ENCODE data around the gene SLAMF8.

SLAMF8 gene

DNA sequence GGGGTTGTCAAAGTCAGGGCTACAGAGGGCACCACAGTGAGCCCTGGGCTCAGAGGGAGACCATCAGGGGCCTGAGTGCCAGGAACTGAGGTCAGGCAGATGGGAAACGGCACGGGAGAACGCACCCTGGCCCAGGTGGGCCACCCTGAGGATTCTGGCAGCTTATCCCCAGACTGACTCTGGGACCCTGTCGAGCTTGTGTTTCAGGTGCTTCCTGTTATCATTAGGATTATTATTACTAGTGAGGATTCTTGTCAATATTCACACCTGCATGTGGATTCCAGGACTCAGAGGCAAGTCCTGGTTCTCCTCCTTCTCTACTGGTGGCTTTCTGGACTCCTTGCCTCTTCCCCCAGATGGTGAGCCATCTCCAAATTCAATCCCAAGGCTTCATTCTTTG lies 20.6 kb downstream of the SLAMF8 start:
- H3K4me1 ChIP-seq = no peaks in the 10 kb centered on the region
- no peaks in the 10 kb centered on the region for H3K9me3 ChIP-seq (ENCODE audit: control insufficient read depth, low read length)
- H3K27me3 ChIP-seq (ENCODE audit: control insufficient read depth, insufficient read depth, low read length) = no peaks in the 10 kb centered on the region
- H3K4me2 ChIP-seq (ENCODE audit: low read length) = no peak overlapping the region
- no peak overlapping the region for H3K27ac ChIP-seq
- H3K4me3 ChIP-seq (ENCODE audit: low read depth, low read length) = no peak overlapping the region
- no peak overlapping the region for H3K9ac ChIP-seq
- TF ChIP-seq, protein P1, sequence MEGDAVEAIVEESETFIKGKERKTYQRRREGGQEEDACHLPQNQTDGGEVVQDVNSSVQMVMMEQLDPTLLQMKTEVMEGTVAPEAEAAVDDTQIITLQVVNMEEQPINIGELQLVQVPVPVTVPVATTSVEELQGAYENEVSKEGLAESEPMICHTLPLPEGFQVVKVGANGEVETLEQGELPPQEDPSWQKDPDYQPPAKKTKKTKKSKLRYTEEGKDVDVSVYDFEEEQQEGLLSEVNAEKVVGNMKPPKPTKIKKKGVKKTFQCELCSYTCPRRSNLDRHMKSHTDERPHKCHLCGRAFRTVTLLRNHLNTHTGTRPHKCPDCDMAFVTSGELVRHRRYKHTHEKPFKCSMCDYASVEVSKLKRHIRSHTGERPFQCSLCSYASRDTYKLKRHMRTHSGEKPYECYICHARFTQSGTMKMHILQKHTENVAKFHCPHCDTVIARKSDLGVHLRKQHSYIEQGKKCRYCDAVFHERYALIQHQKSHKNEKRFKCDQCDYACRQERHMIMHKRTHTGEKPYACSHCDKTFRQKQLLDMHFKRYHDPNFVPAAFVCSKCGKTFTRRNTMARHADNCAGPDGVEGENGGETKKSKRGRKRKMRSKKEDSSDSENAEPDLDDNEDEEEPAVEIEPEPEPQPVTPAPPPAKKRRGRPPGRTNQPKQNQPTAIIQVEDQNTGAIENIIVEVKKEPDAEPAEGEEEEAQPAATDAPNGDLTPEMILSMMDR (IDR thresholded peaks at IDR 0.05) = no peak
- no peak overlapping the region for H2AFZ ChIP-seq
- no peaks in the 10 kb centered on the region for H3K36me3 ChIP-seq (ENCODE audit: control insufficient read depth, insufficient read depth, low read length)
- no peaks in the 10 kb centered on the region for H3K79me2 ChIP-seq

DNA sequence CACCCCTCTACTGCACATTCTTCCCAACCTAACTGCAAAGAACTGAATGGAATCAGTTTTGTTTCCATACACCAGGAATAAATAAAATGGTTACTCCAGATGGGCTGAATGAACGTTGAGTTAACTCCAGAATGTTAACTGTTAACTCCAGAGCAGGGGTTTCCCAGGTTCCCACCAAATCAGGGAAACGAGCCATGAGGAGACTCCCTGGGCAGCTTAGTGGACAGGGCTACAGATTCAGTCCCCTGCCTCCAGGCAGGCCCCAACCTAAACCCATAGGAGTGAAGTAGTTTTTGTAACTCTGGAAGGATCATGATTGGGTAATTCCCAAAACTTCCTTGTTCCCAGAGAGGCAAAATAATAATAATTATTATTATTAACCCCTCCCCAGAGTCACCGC lies 21.7 kb downstream of the SLAMF8 start:
- TF ChIP-seq, protein P1 (IDR thresholded peaks at IDR 0.05) = no peak
- Histone ChIP-seq H3K27me3 (ENCODE audit: control insufficient read depth, insufficient read depth, low read length) (no peaks in the 10 kb centered on the region), H2AFZ (no peak overlapping the region), H3K9me3 (ENCODE audit: control insufficient read depth, low read length) (no peaks in the 10 kb centered on the region), H3K4me2 (ENCODE audit: low read length) (no peak overlapping the region), H3K27ac (no peak overlapping the region), H3K79me2 (no peaks in the 10 kb centered on the region), H3K9ac (no peak overlapping the region), H3K4me1 (peaks cover 2% of the 10 kb centered on the region), H3K36me3 (ENCODE audit: control insufficient read depth, insufficient read depth, low read length) (no peaks in the 10 kb centered on the region), H3K4me3 (ENCODE audit: low read depth, low read length) (no peak overlapping the region)

DNA sequence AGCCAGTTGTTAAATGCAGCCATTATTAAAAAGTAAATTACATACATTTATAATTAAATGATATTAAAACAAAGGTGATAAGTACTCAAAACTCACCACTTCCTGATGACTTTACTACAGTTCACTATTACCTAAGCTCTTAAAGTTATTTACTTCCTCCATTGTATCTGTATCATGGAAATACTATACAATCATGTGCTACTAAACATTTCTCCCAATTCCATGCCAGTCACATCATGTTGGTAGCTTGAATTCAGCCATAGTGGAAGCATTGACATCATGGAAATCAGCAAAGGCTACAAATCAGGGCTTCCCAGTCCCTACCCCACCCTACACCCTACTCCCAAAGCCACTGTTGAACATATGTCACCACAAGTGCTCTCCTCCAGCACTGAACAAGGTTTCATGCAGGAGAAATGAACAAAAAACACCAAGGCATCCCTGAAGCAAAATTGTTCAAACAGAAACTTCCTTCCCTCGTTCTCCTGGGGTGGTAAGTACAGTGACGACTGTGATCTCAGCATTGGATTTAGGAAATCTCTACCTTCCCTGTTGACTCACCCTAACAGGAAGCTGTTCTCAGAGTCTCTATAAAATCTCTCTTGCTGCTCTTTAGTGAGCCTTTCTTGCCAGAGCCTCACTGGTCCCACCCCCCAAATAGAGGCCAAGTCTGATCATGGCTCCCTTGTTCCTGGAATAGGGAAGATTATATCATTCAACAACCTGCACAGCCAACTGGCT lies 23.1 kb downstream of the SLAMF8 start:
- Histone ChIP-seq H3K9me3 (ENCODE audit: control insufficient read depth, low read length) (no peaks in the 10 kb centered on the region), H2AFZ (no peak overlapping the region), H3K9ac (no peak overlapping the region), H3K4me3 (ENCODE audit: low read depth, low read length) (no peak overlapping the region), H3K27me3 (ENCODE audit: control insufficient read depth, insufficient read depth, low read length) (no peaks in the 10 kb centered on the region), H3K79me2 (no peaks in the 10 kb centered on the region), H3K4me1 (peaks cover 2% of the 10 kb centered on the region), H3K4me2 (ENCODE audit: low read length) (no peak overlapping the region), H3K36me3 (ENCODE audit: control insufficient read depth, insufficient read depth, low read length) (no peaks in the 10 kb centered on the region), H3K27ac (no peak overlapping the region)
- TF ChIP-seq, protein P1 (IDR thresholded peaks at IDR 0.05) = no peak

DNA sequence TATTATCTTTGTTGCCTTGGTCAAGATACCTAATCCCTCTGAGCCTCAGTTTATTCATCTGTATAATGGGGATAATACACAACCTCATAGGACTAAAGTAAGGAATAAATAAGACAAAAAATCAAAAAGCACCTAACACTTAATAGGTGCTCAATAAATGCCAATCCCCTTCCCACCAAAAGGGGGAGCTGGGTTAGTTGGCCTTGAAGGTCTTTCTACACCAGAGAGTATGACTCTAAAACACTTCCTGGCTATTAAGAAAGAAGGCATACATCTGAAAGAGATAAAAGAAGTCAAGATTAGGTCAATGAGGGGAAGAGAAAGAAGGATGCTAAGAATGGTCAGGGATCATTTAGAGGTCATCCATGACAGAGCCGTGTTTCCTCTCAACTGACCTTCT lies 24.7 kb downstream of the SLAMF8 start:
- TF ChIP-seq, protein P1 (IDR thresholded peaks at IDR 0.05) = no peak
- Histone ChIP-seq H3K4me3 (ENCODE audit: low read depth, low read length) (no peak overlapping the region), H3K79me2 (no peaks in the 10 kb centered on the region), H3K27ac (no peak overlapping the region), H3K9me3 (ENCODE audit: control insufficient read depth, low read length) (no peaks in the 10 kb centered on the region), H3K9ac (no peak overlapping the region), H3K4me2 (ENCODE audit: low read length) (no peak overlapping the region), H3K27me3 (ENCODE audit: control insufficient read depth, insufficient read depth, low read length) (no peaks in the 10 kb centered on the region), H2AFZ (no peak overlapping the region), H3K4me1 (peaks cover 2% of the 10 kb centered on the region), H3K36me3 (ENCODE audit: control insufficient read depth, insufficient read depth, low read length) (no peaks in the 10 kb centered on the region)

Data from parathyroid adenoma (tissue), 2 donors.